ENCODE results near the gene ELOVL2. TPM values are rescaled to one million over a fixed set of nuclear protein-coding genes. Genes with fewer than 3 reads are reported as not detected.

ELOVL2 gene
- polyA plus RNA-seq, 3 donors: not detected

DNA sequence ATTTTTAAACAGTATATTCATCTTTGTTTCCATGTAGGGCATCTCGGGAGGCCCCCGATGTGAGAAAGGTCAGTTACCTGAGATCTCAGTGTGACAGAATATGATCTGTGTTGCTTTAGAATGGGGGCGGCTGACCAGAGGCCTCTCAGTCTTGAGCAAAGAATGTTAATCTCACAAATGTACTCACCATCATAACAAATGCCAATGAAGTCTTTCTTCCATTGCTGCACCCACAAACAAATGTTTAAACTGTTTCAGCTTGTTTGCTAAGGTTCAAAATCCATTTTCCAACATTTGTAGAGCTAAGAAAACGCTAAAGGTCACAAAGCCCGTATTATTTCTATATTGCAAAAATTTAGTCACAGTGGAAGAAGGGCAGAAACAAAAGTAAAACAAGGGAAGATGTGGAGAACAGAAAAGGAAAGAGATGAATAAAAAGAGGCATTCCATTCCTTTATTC is 31.8 kb downstream of the ELOVL2 start:
- Histone ChIP-seq H3K27ac (ENCODE audit: low read depth in 1 of 2, low read length in 2 of 2) (no peak overlapping the region), H3K4me1 (ENCODE audit: control insufficient read depth in 1 of 2, insufficient read depth in 2 of 2, low read length in 2 of 2) (no peaks in the 10 kb centered on the region), H3K27me3 (ENCODE audit: control insufficient read depth in 2 of 2, insufficient read depth in 2 of 2, low read length in 2 of 2) (peaks cover 0 to 2% of the 10 kb centered on the region in 2 donors), H3K79me2 (ENCODE audit: insufficient read depth, low read length) (no peaks in the 10 kb centered on the region), H3K36me3 (replicated peaks in 1 of 2; ENCODE audit: control insufficient read depth in 1 of 2, insufficient read depth in 2 of 2, low read length in 2 of 2) (no peaks in the 10 kb centered on the region), H3K4me2 (replicated peaks; ENCODE audit: extremely low read depth, low read length, poor library complexity, severe bottlenecking) (no peak overlapping the region), H3K4me3 (replicated peaks in 1 of 3; ENCODE audit: low read depth in 2 of 3, low read length in 3 of 3) (no peak overlapping the region), H3K9me3 (replicated peaks in 1 of 2; ENCODE audit: control insufficient read depth in 1 of 2, insufficient read depth in 1 of 2, low read length in 2 of 2) (no peaks in the 10 kb centered on the region), H2AFZ (ENCODE audit: insufficient read depth, low read depth, low read length, poor library complexity, severe bottlenecking) (no peak overlapping the region), H3K9ac (ENCODE audit: insufficient read depth, low read length, poor library complexity, severe bottlenecking) (no peak overlapping the region), H4K20me1 (ENCODE audit: insufficient read depth, low read length) (no peaks in the 10 kb centered on the region)
- H3K27ac Mint-ChIP-seq: no peak overlapping the region
- intact Hi-C loops (cut with micrococcal nuclease): no loop called here
- peaks cover 3 to 14% (median 11%) of the 10 kb centered on the region in 3 donors for H3K27me3 Mint-ChIP-seq (ENCODE audit: low read depth in 3 of 3)
- WGBS (ENCODE audit: insufficient coverage): no CpG with 5 or more reads among the region's 5 CpGs
- H3K4me3 Mint-ChIP-seq: no peak overlapping the region
- DNase-seq: no peak
- TF ChIP-seq, protein P1, sequence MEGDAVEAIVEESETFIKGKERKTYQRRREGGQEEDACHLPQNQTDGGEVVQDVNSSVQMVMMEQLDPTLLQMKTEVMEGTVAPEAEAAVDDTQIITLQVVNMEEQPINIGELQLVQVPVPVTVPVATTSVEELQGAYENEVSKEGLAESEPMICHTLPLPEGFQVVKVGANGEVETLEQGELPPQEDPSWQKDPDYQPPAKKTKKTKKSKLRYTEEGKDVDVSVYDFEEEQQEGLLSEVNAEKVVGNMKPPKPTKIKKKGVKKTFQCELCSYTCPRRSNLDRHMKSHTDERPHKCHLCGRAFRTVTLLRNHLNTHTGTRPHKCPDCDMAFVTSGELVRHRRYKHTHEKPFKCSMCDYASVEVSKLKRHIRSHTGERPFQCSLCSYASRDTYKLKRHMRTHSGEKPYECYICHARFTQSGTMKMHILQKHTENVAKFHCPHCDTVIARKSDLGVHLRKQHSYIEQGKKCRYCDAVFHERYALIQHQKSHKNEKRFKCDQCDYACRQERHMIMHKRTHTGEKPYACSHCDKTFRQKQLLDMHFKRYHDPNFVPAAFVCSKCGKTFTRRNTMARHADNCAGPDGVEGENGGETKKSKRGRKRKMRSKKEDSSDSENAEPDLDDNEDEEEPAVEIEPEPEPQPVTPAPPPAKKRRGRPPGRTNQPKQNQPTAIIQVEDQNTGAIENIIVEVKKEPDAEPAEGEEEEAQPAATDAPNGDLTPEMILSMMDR (IDR thresholded peaks at IDR 0.05): no peak
- no peaks in the 10 kb centered on the region for H3K4me1 Mint-ChIP-seq
- peaks cover 0 to 4% (median 0%) of the 10 kb centered on the region in 7 donors for H3K9me3 Mint-ChIP-seq
- H3K36me3 Mint-ChIP-seq: no peaks in the 10 kb centered on the region

DNA sequence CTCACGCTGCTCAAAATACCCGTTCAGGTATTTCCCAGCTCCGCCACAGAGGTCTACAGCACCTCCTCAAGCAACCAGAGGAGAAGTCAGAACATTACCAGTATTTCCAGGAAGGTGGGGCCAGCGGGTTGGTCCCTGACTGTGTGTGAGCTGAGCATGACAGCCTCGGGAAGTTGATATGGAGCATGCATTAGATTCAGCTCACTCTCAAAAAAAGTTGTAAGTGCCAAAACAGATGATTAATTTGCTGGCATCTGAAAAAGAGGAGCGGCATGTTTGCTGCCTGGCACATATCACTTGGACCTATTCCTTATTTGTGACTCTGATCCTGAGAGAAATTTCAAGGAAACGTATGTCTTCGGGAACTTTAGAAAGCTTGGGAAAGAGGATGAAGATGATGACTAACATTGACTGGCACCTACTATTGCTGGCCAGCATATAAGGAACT is 32.3 kb downstream of the ELOVL2 start:
- H3K27me3 Mint-ChIP-seq (ENCODE audit: low read depth in 3 of 3): peaks cover 3 to 14% (median 11%) of the 10 kb centered on the region in 3 donors
- no peak overlapping the region for H3K4me2 ChIP-seq (replicated peaks; ENCODE audit: extremely low read depth, low read length, poor library complexity, severe bottlenecking)
- H3K79me2 ChIP-seq (ENCODE audit: insufficient read depth, low read length): no peaks in the 10 kb centered on the region
- intact Hi-C loops (cut with micrococcal nuclease): no loop called here
- peaks cover 0 to 2% of the 10 kb centered on the region in 2 donors for H3K27me3 ChIP-seq (ENCODE audit: control insufficient read depth in 2 of 2, insufficient read depth in 2 of 2, low read length in 2 of 2)
- no peaks in the 10 kb centered on the region for H3K36me3 Mint-ChIP-seq
- H3K36me3 ChIP-seq (replicated peaks in 1 of 2; ENCODE audit: control insufficient read depth in 1 of 2, insufficient read depth in 2 of 2, low read length in 2 of 2): no peaks in the 10 kb centered on the region
- no peak overlapping the region for H3K27ac ChIP-seq (ENCODE audit: low read depth in 1 of 2, low read length in 2 of 2)
- no peak overlapping the region for H3K9ac ChIP-seq (ENCODE audit: insufficient read depth, low read length, poor library complexity, severe bottlenecking)
- no peak overlapping the region for H3K4me3 ChIP-seq (replicated peaks in 1 of 3; ENCODE audit: low read depth in 2 of 3, low read length in 3 of 3)
- no peaks in the 10 kb centered on the region for H4K20me1 ChIP-seq (ENCODE audit: insufficient read depth, low read length)
- no peak overlapping the region for H3K27ac Mint-ChIP-seq
- no peak overlapping the region for H3K4me3 Mint-ChIP-seq
- DNase-seq: no peak
- H3K4me1 Mint-ChIP-seq: no peaks in the 10 kb centered on the region
- H3K4me1 ChIP-seq (ENCODE audit: control insufficient read depth in 1 of 2, insufficient read depth in 2 of 2, low read length in 2 of 2): no peaks in the 10 kb centered on the region
- WGBS (ENCODE audit: insufficient coverage): 61% methylated on average over 4 of the region's 8 CpGs
- TF ChIP-seq, protein P1 (IDR thresholded peaks at IDR 0.05): no peak
- no peaks in the 10 kb centered on the region for H3K9me3 ChIP-seq (replicated peaks in 1 of 2; ENCODE audit: control insufficient read depth in 1 of 2, insufficient read depth in 1 of 2, low read length in 2 of 2)
- H3K9me3 Mint-ChIP-seq: peaks cover 0 to 4% (median 0%) of the 10 kb centered on the region in 7 donors
- H2AFZ ChIP-seq (ENCODE audit: insufficient read depth, low read depth, low read length, poor library complexity, severe bottlenecking): no peak overlapping the region
